Esophagus muscularis mucosa (tissue), 3 donors: ENCODE results near the gene DARS1.

ENCODE experiments used
- POLR2A ChIP-seq: fragments of 450-650 bp; IDR thresholded peaks from one replicate; pipeline ENCODE4 v1.6.1; 2017; ENCODE audit warnings: antibody characterized with exemption, moderate library complexity, mild to moderate bottlenecking, low read depth
- POLR2AphosphoS5 ChIP-seq, 2 donors: sonication (generic); formaldehyde crosslinking; IDR thresholded peaks; one replicate each; pipeline ENCODE4 v1.6.1; 2017; ENCODE audit warnings: antibody characterized with exemption in 2 of 2
- TF ChIP-seq, protein P1 (sequence below), 3 experiments: fragments of 200-600 bp in 2 of 3; fragments of 450-650 bp in 1 of 3; sonication (generic) in 2 of 3; IDR thresholded peaks; one replicate each; pipeline ENCODE4 v1.5.1; 2017 to 2019; ENCODE audit warnings: antibody characterized with exemption in 3 of 3, mild to moderate bottlenecking in 2 of 3, moderate library complexity in 1 of 3

DNA sequence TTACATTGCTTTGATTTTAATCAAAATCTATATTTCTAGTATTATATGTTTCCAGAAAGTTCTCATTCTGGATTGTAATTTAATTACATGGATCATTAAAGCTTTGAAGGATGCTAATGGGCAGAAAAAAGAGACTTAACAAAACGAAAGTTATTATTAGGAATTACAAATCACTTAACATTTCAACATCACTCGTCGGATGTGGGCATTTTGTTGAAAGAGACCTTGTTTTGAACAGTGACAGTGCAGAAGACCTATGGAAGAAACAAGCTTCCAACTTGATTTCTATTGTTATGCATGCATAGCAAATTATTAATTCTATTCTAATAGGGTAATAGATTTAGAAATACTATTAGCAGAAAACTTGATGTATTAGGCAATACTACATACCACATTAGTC is 31.4 kb upstream of the DARS1 start:
- TF ChIP-seq, protein P1, sequence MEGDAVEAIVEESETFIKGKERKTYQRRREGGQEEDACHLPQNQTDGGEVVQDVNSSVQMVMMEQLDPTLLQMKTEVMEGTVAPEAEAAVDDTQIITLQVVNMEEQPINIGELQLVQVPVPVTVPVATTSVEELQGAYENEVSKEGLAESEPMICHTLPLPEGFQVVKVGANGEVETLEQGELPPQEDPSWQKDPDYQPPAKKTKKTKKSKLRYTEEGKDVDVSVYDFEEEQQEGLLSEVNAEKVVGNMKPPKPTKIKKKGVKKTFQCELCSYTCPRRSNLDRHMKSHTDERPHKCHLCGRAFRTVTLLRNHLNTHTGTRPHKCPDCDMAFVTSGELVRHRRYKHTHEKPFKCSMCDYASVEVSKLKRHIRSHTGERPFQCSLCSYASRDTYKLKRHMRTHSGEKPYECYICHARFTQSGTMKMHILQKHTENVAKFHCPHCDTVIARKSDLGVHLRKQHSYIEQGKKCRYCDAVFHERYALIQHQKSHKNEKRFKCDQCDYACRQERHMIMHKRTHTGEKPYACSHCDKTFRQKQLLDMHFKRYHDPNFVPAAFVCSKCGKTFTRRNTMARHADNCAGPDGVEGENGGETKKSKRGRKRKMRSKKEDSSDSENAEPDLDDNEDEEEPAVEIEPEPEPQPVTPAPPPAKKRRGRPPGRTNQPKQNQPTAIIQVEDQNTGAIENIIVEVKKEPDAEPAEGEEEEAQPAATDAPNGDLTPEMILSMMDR (IDR thresholded peaks at IDR 0.05), result no peak
- no peak for TF ChIP-seq POLR2A
- no peak for TF ChIP-seq POLR2AphosphoS5 (IDR thresholded peaks at IDR 0.05)
